Cardiac fibroblast (primary cell): ENCODE measurements around the gene KRTAP10-2.
A peak's percentile ranks its signal among the peaks of the same experiment; 100 is the strongest.
"Not testable (repeated sequence)": the region's sequence is repeated elsewhere in the genome, so short reads cannot be mapped to it uniquely, and the experiment has no call there.

Experiments used
- DNase-seq, 2 donors: peaks; one replicate each; pipeline versions ENCODE4 v3.0.0 to v3.0.0-alpha.2; 2010; ENCODE audit warnings: low read depth in 2 of 2
- H3K4me3 ChIP-seq, 2 donors: replicated peaks in 1 of 2; 1 replicate in 1 of 2; 2 replicates in 1 of 2; pipeline ENCODE4 v1.5.1; 2011; ENCODE audit warnings: low read depth in 2 of 2, low read length in 2 of 2, mild to moderate bottlenecking in 2 of 2, moderate library complexity in 1 of 2
- CTCF ChIP-seq: IDR thresholded peaks from one replicate; pipeline ENCODE4 v1.5.1; 2011; ENCODE audit warnings: low read depth, mild to moderate bottlenecking, low read length, inconsistent platforms

The KRTAP10-2 gene

GRCh38 chr21:44551340-44551961 lies at the start of gene KRTAP10-2:
Gene KRTAP10-2 (minus strand): TSS chr21:44551505. CDS start chr21:44551458, 47 bp downstream.
- no peak for TF ChIP-seq CTCF
- no peak within 1 kb of the TSS for H3K4me3 ChIP-seq
- DNase-seq = no peak

GRCh38 chr21:44601091-44601490 lies 49.8 kb upstream of the KRTAP10-2 start:
- DNase-seq, H3K4me3 ChIP-seq: not testable (repeated sequence)

- not testable (repeated sequence) for DNase-seq, H3K4me3 ChIP-seq
Observed at GRCh38 chr21:44600118-44600978, 49.0 kb upstream of the KRTAP10-2 start, which contains the start of gene KRTAP10-7. Gene KRTAP10-7 (plus strand): TSS chr21:44600597. CDS start chr21:44600622, 25 bp downstream.

GRCh38 chr21:44599264-44600029 lies 48.1 kb upstream of the KRTAP10-2 start:
- no peak overlapping the region for H3K4me3 ChIP-seq

GRCh38 chr21:44598061-44598460 lies 46.8 kb upstream of the KRTAP10-2 start:
- no peak overlapping the region for H3K4me3 ChIP-seq
- no peak for TF ChIP-seq CTCF
- DNase-seq = no peak

More at GRCh38 chr21:44599264-44600029, 48.1 kb upstream of the KRTAP10-2 start:
- TF ChIP-seq CTCF = no peak
- DNase-seq = no peak

- no peak overlapping the region for H3K4me3 ChIP-seq
- DNase-seq = peak in 1 of 2 donors; percentile 18
- no peak for TF ChIP-seq CTCF
Observed at GRCh38 chr21:44596068-44596725, 44.9 kb upstream of the KRTAP10-2 start.

- no peak for TF ChIP-seq CTCF
- no peak for DNase-seq
- H3K4me3 ChIP-seq = no peak overlapping the region
Observed at GRCh38 chr21:44595524-44595923, 44.2 kb upstream of the KRTAP10-2 start.
